Posterior cingulate gyrus (tissue), 11 donors: ENCODE results near the gene TAAR5.
"Not testable (repeated sequence)": the region's sequence is repeated elsewhere in the genome, so short reads cannot be mapped to it uniquely, and the experiment has no call there.

Experiments used
- DNase-seq, 10 donors: peaks; one replicate each; pipeline versions ENCODE4 v3.0.0 to v3.0.0-alpha.2; 2020 to 2021; ENCODE audit warnings: mixed read lengths in 3 of 10
- intact Hi-C: fragments of 100-400 bp; cut with DNase I; formaldehyde crosslinking; loops from one replicate; pipeline ENCODE4 v1.15.1; 2023

TAAR5 gene

DNA sequence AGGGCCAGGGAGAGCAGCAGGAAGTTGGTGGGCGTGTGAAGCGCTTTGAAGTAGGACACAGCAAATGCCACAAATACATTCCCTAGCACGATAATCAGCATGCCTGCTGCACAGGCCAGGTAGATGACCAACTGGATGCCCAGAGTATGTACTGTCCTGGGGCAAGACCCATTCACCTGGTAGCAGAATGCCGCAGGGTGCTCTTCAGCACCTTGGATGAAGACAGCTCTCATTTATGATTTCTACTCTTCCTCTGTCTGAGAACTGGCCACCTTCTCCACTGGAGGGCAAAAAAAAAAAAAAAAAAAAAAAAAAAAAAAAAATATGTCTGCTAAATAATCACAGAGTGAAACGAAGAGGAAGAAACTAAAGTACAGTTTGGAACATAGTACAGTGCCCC is at the start of gene TAAR5:
Gene TAAR5 (minus strand): TSS at position 288 of the 400 bp plus-strand sequence. CDS start 55 bp downstream, at position 233.
- peak in 1 of 10 donors; percentile 38 for DNase-seq
- intact Hi-C loops, result no loop called here

DNA sequence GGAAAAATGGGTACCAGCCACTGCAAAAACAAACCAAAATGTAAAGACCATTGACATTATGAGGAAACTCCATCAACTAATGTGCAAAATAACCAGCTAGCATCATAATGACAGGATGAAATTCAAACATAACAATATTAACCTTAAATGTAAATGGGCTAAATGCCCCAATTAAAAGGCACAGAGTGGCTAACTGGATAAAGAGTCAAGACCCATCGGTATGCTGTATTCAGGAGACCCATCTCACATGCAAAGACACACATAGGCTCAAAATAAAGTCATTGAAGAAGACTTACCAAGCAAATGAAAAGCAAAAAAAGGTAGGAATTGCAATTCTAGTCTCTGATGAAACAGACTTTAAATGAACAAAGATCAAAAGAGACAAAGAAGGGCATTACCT is 47.6 kb upstream of the TAAR5 start:
- DNase-seq, intact Hi-C loops: not testable (repeated sequence)

DNA sequence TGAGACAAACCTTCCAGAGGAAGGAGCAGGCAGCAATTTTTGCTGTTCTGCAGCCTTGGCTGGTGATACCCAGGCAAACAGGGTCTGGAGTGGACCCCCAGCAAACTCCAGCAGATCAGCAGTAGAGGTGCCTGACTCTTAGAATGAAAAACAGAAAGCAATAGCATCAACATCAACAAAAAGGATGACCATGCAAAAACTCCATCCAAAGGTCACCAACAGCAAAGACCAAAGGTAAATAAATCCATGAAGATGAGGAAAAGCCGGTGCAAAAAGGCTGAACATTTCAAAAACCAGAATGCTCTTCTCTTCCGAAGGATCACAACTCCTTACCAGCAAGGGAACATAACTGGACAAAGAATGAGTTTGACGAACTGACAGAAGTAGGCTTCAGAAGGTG is 46.4 kb upstream of the TAAR5 start:
- DNase-seq, intact Hi-C loops: not testable (repeated sequence)

GRCh38 chr6:132635288-132635687 is 45.7 kb upstream of the TAAR5 start:
- intact Hi-C loops, DNase-seq: not testable (repeated sequence)

GRCh38 chr6:132634796-132635195 is 45.3 kb upstream of the TAAR5 start:
- intact Hi-C loops, result no loop called here
- no peak for DNase-seq

GRCh38 chr6:132633362-132633761 is 43.8 kb upstream of the TAAR5 start:
- intact Hi-C loops, result no loop called here
- DNase-seq, result no peak

DNA sequence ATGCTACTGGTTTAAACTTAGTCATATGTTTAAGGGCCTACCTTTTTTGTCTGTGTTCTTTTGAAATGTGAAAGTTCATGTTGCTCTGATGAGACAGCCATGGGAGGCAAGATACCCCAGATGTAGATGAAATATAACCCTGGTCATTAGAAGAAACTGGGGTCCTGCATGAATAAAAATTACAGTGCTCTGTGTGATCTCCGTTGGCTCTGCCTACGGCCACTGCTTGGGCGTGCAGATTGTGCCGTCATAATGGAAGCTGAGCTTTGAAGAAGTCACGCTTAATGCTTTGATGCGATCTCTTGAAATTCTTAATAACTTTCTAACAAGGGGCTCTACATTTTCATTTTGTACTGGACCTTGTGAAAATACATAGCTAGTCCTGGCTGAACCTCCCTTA is 34.6 kb upstream of the TAAR5 start, which contains the start of gene TAAR2:
Gene TAAR2 (minus strand): TSS at position 101 of the 400 bp plus-strand sequence. CDS start 0 bp downstream, at position 101.
- intact Hi-C loops, result no loop called here
- DNase-seq, result no peak

GRCh38 chr6:132623106-132623845 is 33.7 kb upstream of the TAAR5 start:
- intact Hi-C loops, result no loop called here
- no peak for DNase-seq

DNA sequence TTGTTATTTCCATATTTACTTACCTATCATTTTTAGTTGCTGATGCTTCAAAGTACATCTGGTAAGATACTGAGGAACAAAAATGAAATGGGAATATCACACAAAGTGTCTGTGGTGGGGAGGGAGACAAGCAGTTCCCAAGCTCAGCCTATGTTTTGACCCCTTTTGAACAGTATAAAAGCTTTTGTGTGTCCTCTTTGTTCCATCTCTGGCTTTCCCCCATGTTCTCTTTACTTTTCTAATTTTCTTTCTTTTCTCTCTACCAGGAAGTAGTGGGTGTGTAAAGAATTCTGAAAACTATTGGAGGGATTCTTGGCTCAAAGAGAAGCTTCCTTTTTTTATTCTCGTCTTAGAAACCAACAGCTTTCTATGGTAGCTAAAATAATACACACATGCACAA is 27.1 kb upstream of the TAAR5 start:
- intact Hi-C loops, result no loop called here
- DNase-seq, result no peak

- DNase-seq, result no peak
- intact Hi-C loops, result no loop called here
Observed at GRCh38 chr6:132614554-132614953, 25.0 kb upstream of the TAAR5 start.

- no peak for DNase-seq
- intact Hi-C loops, result no loop called here
Observed at GRCh38 chr6:132612449-132613108, 23.0 kb upstream of the TAAR5 start.

GRCh38 chr6:132611616-132612015 is 22.1 kb upstream of the TAAR5 start:
- intact Hi-C loops, result no loop called here
- DNase-seq, result no peak

DNA sequence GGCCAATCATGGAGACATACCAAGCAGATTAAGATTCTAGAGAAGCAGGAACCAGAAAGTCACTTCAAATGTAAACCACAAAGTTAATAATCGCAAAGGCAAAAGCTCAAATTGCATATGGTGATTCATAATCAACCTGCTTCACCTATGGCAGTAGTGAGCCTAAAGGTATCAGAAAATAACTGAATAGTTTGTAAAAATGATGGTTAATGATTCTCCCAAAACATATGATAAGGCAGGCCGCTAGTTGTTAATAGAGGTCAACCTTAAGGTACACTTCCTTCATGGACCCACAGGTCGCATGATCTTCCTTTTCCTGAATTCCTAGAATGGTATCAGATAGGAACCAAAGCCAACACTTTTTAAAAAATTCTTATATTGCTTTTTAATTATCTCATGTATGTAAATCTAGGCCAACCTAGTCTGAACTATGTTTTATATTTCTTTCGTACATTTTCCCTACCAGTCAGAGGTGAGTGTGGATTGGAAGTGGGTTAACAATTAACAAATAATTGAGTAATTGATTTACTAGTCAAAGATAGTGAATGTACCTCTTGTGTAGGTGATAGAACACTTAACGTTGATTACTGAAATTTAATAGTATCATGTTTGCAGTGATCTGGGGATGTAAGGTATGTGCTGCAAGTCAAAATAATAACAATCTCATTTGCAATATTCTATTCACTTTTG is 18.1 kb upstream of the TAAR5 start:
- DNase-seq, result no peak
- intact Hi-C loops, result loop anchor here (10.0 kb wide), 1 partner anchor 73 kb away; the partner anchor contains the start of gene TAAR9

DNA sequence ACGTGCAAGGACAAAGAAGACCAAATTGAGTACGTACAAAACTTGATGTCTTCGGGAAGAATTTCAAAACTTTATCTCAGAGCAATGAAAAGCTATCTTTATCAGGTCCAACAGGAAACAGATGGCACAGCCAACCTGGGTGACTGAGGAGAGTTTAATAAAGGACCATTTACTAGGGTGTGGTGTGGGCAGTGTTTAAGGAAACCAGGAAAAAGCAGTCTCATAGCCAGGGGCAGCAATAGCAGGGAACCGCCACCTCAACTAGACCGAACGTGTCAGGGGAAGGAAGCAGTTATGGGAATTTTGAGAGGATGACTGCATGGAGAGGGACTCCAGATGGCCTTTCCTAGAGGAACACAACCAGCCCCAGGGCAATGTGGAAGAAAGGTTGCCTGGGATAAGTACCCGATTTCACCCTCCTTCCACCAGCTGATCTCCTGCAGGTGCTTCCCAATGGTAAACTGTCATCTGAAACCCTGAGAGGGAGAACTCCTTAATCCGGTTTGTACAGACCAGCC is 15.2 kb upstream of the TAAR5 start:
- intact Hi-C loops, result loop anchor here (10.0 kb wide), 1 partner anchor 70 kb away; the partner anchor contains the start of gene TAAR9
- no peak for DNase-seq

- not testable (repeated sequence) for DNase-seq
Observed at GRCh38 chr6:132600900-132601299, 11.4 kb upstream of the TAAR5 start.

GRCh38 chr6:132598473-132598872 is 8.9 kb upstream of the TAAR5 start:
- intact Hi-C loops, result no loop called here

More at GRCh38 chr6:132600900-132601299, 11.4 kb upstream of the TAAR5 start:
- intact Hi-C loops, result loop anchor here (10.0 kb wide), 1 partner anchor 66 kb away; the partner anchor contains the start of gene TAAR9

GRCh38 chr6:132596201-132596600 is 6.7 kb upstream of the TAAR5 start:
- DNase-seq, result no peak
- intact Hi-C loops, result no loop called here

More at GRCh38 chr6:132598473-132598872, 8.9 kb upstream of the TAAR5 start:
- no peak for DNase-seq

GRCh38 chr6:132592855-132593254 is 3.3 kb upstream of the TAAR5 start:
- intact Hi-C loops, result no loop called here
- no peak for DNase-seq

DNA sequence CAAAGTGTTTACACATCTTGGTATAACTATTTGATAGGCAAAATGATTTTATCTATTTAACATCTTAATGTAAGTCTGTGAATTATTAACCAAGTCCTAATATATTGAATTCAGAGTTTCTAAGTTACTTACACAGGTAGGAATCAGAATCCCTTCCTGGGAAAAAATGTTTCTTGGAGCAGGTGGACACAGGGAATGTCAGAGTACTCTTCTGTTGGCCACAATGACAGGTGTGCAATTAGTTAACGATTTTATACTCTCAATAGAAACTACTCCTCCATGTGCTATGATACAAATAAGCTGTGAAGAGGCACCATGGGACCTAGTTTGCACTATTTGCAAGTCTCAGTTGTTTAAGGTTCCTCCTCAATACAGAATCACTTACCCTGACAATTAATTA is 821 bp upstream of the TAAR5 start:
- intact Hi-C loops, result no loop called here
- no peak for DNase-seq

GRCh38 chr6:132587424-132587823 is 2.1 kb downstream of the TAAR5 start:
- no peak for DNase-seq
- intact Hi-C loops, result no loop called here

DNA sequence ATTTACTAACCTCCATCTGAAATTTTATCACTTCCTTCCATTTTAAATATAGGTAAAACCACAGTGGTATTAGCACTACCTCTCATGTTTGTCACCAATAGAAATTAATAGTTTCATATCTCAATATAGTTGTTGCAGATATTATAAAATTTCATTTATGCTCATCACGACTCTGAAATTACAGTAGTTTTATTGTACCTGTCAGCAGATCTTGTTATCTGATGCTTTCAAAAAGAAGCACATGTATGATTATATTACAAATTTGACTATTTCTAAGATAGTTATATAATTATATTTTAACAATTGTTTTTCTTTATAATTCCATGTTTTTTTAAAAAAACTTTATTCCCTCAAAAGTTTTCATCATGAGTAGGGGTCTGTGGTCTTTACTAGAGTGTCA is 4.8 kb downstream of the TAAR5 start:
- intact Hi-C loops, result no loop called here
- DNase-seq, result no peak
